SH-SY5Y (cell line): ENCODE results near the gene KLHL3.

Experiments
- GATA2 ChIP-seq: IDR thresholded peaks from 2 replicates; pipeline ENCODE4 v1.6.1; 2011; ENCODE audit warnings: mild to moderate bottlenecking, low read depth, low read length
- GATA3 ChIP-seq: IDR thresholded peaks from 2 replicates; pipeline ENCODE4 v1.6.1; 2011; ENCODE audit warnings: low read depth, mild to moderate bottlenecking, low read length, moderate library complexity

KLHL3 gene

GRCh38 chr5:137735555-137736284 is at the start of gene KLHL3:
Gene KLHL3 (minus strand): TSS chr5:137736089. CDS start chr5:137735646, 443 bp downstream.
- TF ChIP-seq GATA2: no peak; the same call in 1 of the 2 replicates
- TF ChIP-seq GATA3: no peak

GRCh38 chr5:137782984-137783536 is 47.2 kb upstream of the KLHL3 start:
- TF ChIP-seq GATA3: no peak

GRCh38 chr5:137782055-137782454 is 46.2 kb upstream of the KLHL3 start:
- TF ChIP-seq GATA2: no peak

GRCh38 chr5:137778772-137779564 is 43.1 kb upstream of the KLHL3 start:
- no peak for TF ChIP-seq GATA3
- TF ChIP-seq GATA2: no peak

- no peak for TF ChIP-seq GATA2
- TF ChIP-seq GATA3: no peak
These were observed 25.7 kb upstream of the KLHL3 start for GRCh38 chr5:137761566-137761965.

- TF ChIP-seq GATA3 (no peak), GATA2 (no peak)
These were observed 25.0 kb upstream of the KLHL3 start for GRCh38 chr5:137760719-137761516.

- TF ChIP-seq GATA3 (no peak), GATA2 (no peak)
These were observed 24.4 kb upstream of the KLHL3 start for GRCh38 chr5:137760294-137760693.

- no peak for TF ChIP-seq GATA3
- no peak for TF ChIP-seq GATA2
These were observed 22.9 kb upstream of the KLHL3 start for GRCh38 chr5:137758715-137759306.

- no peak for TF ChIP-seq GATA3
- TF ChIP-seq GATA2: no peak
These were observed 22.2 kb upstream of the KLHL3 start for GRCh38 chr5:137758121-137758520.

GRCh38 chr5:137757634-137758033 is 21.7 kb upstream of the KLHL3 start:
- no peak for TF ChIP-seq GATA3
- no peak for TF ChIP-seq GATA2

- TF ChIP-seq GATA2: no peak
- no peak for TF ChIP-seq GATA3
These were observed 19.3 kb upstream of the KLHL3 start for GRCh38 chr5:137754961-137755762.

- TF ChIP-seq GATA2 (no peak), GATA3 (no peak)
These were observed 18.5 kb upstream of the KLHL3 start, which contains the start of gene HNRNPA0 for GRCh38 chr5:137754188-137754960. Gene HNRNPA0 (minus strand): TSS chr5:137754363. CDS start chr5:137754066, 297 bp downstream.
